ENCODE data around the gene MAMSTR. TPM values are rescaled to one million over a fixed set of nuclear protein-coding genes. Genes with fewer than 3 reads are reported as not detected.
"Not testable (repeated sequence)": the region's sequence is repeated elsewhere in the genome, so short reads cannot be mapped to it uniquely, and the experiment has no call there.

Gene MAMSTR, protein sequence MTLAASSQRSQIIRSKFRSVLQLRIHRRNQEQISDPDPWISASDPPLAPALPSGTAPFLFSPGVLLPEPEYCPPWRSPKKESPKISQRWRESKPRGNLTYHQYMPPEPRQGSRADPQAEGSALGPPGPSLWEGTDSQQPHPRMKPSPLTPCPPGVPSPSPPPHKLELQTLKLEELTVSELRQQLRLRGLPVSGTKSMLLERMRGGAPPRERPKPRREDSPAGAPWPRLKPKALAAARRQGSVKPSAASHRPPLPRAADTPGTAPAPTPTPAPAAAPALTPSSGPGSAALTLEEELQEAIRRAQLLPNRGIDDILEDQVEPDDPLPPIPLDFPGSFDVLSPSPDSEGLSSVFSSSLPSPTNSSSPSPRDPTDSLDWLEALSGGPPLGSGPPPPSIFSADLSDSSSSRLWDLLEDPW
- polyA plus RNA-seq (2013, experiment 1 of 2), result 1.1 TPM
- 0.90 TPM for polyA plus RNA-seq (2013, experiment 2 of 2)

DNA sequence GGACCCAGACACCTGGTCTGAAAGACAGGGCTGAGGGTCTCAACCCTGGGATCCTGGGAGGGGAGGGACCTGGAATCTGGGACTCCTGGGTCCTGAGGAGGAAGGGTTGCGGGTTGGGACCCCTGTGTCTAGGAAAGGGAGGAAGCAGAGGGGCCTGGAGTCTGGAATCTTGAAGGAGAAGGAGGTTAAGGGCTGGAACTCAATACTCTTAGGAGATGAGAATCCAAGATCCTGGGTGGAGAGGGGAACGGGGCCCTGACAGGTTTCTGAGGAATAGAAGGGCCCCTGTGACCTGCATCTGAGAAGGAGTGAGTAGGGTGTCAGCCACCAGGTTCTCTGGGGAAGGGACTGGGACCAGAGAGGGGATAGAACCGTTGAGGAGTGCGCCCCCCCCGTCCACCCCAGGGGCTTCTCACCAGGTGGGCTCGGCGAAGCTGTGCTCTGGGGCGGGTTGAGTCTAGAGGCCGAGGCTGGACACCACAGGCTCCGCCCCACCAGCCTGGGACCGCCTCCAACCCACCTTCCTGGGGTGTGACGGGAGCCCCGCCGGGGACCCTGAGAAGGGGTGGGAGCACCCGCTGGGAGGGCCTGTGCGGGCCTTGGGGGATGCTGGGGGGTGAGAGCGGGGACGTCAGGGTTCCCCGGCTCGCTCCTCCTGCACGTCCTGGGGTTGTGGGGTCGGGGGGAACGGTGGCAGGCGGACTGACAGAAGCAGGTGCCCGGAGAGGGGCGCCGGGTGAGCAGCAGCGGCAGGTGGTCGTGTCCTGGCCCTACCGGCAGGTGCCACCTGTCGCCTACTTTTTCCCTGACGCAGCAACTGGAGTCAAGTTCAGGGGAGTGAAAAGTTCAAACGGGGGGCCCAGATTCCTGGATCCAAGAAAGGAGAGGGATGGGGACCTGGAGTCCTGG is at the start of gene MAMSTR:
TSS of gene MAMSTR (minus strand) at position 463 of the 909 bp plus-strand sequence. CDS start 694 bp downstream, outside the sequence.
- no peak within 1 kb of the TSS for H4K91ac ChIP-seq (ENCODE audit: low read depth, low read length, poor library complexity)
- WGBS, 2 donors (ENCODE audit: extremely low coverage in 2 of 2, insufficient read length in 2 of 2, insufficient replicate concordance in 1 of 2), result no CpG with 5 or more reads among the region's 33 CpGs
- no peak within 1 kb of the TSS for H2BK12ac ChIP-seq (ENCODE audit: low read length)
- H3K14ac ChIP-seq (ENCODE audit: low read length), result peak within 1 kb of the TSS; percentile 11
- H2BK120ac ChIP-seq (ENCODE audit: low read depth, low read length), result no peak within 1 kb of the TSS
- no peak within 1 kb of the TSS for H3K4ac ChIP-seq (ENCODE audit: low read length)
- no peaks in the 10 kb centered on the region for H3K9me3 ChIP-seq (replicated peaks in 1 of 2; ENCODE audit: control insufficient read depth in 2 of 2, insufficient read depth in 1 of 2, low read depth in 1 of 2, low read length in 2 of 2)
- peak within 1 kb of the TSS; percentile 93 for H2AFZ ChIP-seq (ENCODE audit: low read length)
- no peak within 1 kb of the TSS for H3K27ac ChIP-seq (replicated peaks; ENCODE audit: low read length)
- peaks cover 28 to 31% of the 10 kb centered on the region in 2 donors for H3K4me1 ChIP-seq (ENCODE audit: control insufficient read depth in 2 of 2, insufficient read depth in 1 of 2, low read depth in 1 of 2, low read length in 2 of 2)
- H3K36me3 ChIP-seq (replicated peaks in 1 of 2; ENCODE audit: control insufficient read depth in 2 of 2, insufficient read depth in 2 of 2, low read length in 2 of 2), result no peaks in the 10 kb centered on the region
- peak within 1 kb of the TSS; percentile 79 for H2BK5ac ChIP-seq (ENCODE audit: low read length)
- DNase-seq (ENCODE audit: low spot score), result no peak
- no peak within 1 kb of the TSS for H3K4me2 ChIP-seq (ENCODE audit: insufficient read depth, low read length, poor library complexity, severe bottlenecking)
- peak within 1 kb of the TSS; percentile 29 for H3K23ac ChIP-seq (ENCODE audit: low read depth, low read length, poor library complexity)
- no peaks in the 10 kb centered on the region for H3K27me3 ChIP-seq (ENCODE audit: control insufficient read depth in 3 of 3, insufficient read depth in 3 of 3, low read depth in 1 of 3, low read length in 3 of 3)
- peak within 1 kb of the TSS; percentile 67 for H3K18ac ChIP-seq (ENCODE audit: low read length)
- no peak within 1 kb of the TSS for H4K8ac ChIP-seq (ENCODE audit: low read depth, low read length)
- H3K79me1 ChIP-seq (ENCODE audit: low read depth, low read length), result no peaks in the 10 kb centered on the region
- H3K9ac ChIP-seq (ENCODE audit: low read depth, low read length, poor library complexity), result no peak within 1 kb of the TSS
- H3K4me3 ChIP-seq (ENCODE audit: low read length in 2 of 2), result peak within 1 kb of the TSS in 1 of 2 donors; percentile 68
- peak within 1 kb of the TSS; percentile 98 for H2AK5ac ChIP-seq (ENCODE audit: low read depth, low read length)
- peak within 1 kb of the TSS; percentile 76 for H2BK15ac ChIP-seq (ENCODE audit: low read length)

DNA sequence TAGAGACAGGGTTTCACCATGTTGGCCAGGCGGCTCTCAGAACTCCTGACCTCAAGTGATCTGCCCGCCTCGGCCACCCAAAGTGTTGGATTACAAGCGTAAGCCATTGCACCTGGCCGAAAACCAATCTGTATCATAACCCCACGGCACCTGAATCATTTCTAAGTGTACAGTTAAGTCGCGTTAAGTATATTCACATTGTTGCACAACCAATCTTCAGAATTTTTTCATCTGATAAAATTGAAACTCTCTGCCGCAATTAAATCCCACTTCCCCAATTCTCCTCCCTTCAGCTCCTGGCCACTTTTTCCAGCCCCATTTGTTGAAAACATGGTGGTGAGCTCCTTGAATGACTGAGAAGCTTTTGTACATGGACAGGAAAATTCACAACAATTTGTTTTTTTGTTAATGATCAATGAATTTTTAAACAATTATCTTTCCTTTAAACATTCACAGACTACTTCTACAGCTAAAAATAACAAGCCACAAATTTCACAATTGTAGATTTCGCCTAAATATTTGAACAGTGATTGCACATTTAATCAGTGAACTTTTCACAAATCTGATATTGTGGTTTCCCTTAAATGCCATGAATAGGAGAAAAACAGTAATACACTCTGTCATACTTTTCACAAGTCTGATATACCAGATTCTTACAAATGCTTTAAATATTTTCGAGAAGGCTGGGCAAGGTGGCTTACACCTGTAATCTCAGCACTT is 49.6 kb upstream of the MAMSTR start:
- Histone ChIP-seq H3K4me3 (ENCODE audit: low read length in 2 of 2) (no peak overlapping the region), H3K79me1 (ENCODE audit: low read depth, low read length) (no peaks in the 10 kb centered on the region), H2BK120ac (ENCODE audit: low read depth, low read length) (no peak overlapping the region), H4K8ac (ENCODE audit: low read depth, low read length) (no peak overlapping the region), H2AK5ac (ENCODE audit: low read depth, low read length) (no peak overlapping the region), H3K4me2 (ENCODE audit: insufficient read depth, low read length, poor library complexity, severe bottlenecking) (no peak overlapping the region), H3K9me3 (replicated peaks in 1 of 2; ENCODE audit: control insufficient read depth in 2 of 2, insufficient read depth in 1 of 2, low read depth in 1 of 2, low read length in 2 of 2) (no peaks in the 10 kb centered on the region), H3K27me3 (ENCODE audit: control insufficient read depth in 3 of 3, insufficient read depth in 3 of 3, low read depth in 1 of 3, low read length in 3 of 3) (peaks cover 0 to 13% (median 0%) of the 10 kb centered on the region in 3 experiments), H3K4me1 (ENCODE audit: control insufficient read depth in 2 of 2, insufficient read depth in 1 of 2, low read depth in 1 of 2, low read length in 2 of 2) (no peaks in the 10 kb centered on the region), H2AFZ (ENCODE audit: low read length) (no peak overlapping the region), H3K27ac (replicated peaks; ENCODE audit: low read length) (no peak overlapping the region), H4K91ac (ENCODE audit: low read depth, low read length, poor library complexity) (no peak overlapping the region), H2BK15ac (ENCODE audit: low read length) (no peak overlapping the region), H3K23ac (ENCODE audit: low read depth, low read length, poor library complexity) (no peak overlapping the region), H3K18ac (ENCODE audit: low read length) (no peak overlapping the region), H2BK12ac (ENCODE audit: low read length) (no peak overlapping the region), H3K14ac (ENCODE audit: low read length) (no peak overlapping the region), H2BK5ac (ENCODE audit: low read length) (no peak overlapping the region), H3K36me3 (replicated peaks in 1 of 2; ENCODE audit: control insufficient read depth in 2 of 2, insufficient read depth in 2 of 2, low read length in 2 of 2) (no peaks in the 10 kb centered on the region), H3K4ac (ENCODE audit: low read length) (no peak overlapping the region), H3K9ac (ENCODE audit: low read depth, low read length, poor library complexity) (no peak overlapping the region)
- DNase-seq (ENCODE audit: low spot score), result no peak
- no CpG with 5 or more reads among the region's 11 CpGs for WGBS, 2 donors (ENCODE audit: extremely low coverage in 2 of 2, insufficient read length in 2 of 2, insufficient replicate concordance in 1 of 2)

DNA sequence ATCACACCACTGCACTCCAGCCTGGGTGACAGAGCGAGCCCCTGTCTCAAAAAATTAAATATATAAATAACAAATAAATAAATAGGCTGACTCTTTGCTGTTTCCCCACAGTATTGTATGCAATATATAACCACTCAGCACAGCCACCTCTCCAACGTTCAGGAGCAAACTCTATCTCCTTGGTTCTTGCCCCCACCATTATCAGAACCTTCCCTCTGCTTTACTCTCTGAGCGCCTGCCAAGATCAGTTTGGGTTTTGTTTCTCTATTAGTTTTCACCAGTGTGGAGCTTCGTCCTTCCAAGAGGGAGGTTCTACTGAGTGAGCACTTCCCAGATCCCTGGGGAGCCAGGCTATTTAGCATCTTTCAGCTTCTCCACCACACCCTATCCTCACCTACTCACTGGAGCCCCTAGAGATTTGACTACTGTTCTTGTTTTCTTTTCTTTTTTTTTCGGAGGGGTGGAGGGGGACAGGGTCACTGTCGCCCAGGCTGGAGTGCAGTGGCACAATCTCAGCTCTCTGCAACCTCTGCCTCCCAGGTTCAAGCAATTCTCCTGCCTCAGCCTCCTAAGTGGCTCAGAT is 48.7 kb upstream of the MAMSTR start:
- H2AK5ac ChIP-seq (ENCODE audit: low read depth, low read length); DNase-seq (ENCODE audit: low spot score): not testable (repeated sequence)

More for the DNA sequence above, 48.7 kb upstream of the MAMSTR start:
- not testable (repeated sequence) for H3K4ac ChIP-seq (ENCODE audit: low read length); H3K4me2 ChIP-seq (ENCODE audit: insufficient read depth, low read length, poor library complexity, severe bottlenecking); H3K9ac ChIP-seq (ENCODE audit: low read depth, low read length, poor library complexity); H3K79me1 ChIP-seq (ENCODE audit: low read depth, low read length); H2BK12ac ChIP-seq (ENCODE audit: low read length); H2BK5ac ChIP-seq (ENCODE audit: low read length); H3K4me3 ChIP-seq (ENCODE audit: low read length in 2 of 2); H4K8ac ChIP-seq (ENCODE audit: low read depth, low read length); H3K14ac ChIP-seq (ENCODE audit: low read length); H3K4me1 ChIP-seq (ENCODE audit: control insufficient read depth in 2 of 2, insufficient read depth in 1 of 2, low read depth in 1 of 2, low read length in 2 of 2); H4K91ac ChIP-seq (ENCODE audit: low read depth, low read length, poor library complexity); H2AFZ ChIP-seq (ENCODE audit: low read length); H3K9me3 ChIP-seq (replicated peaks in 1 of 2; ENCODE audit: control insufficient read depth in 2 of 2, insufficient read depth in 1 of 2, low read depth in 1 of 2, low read length in 2 of 2); H2BK15ac ChIP-seq (ENCODE audit: low read length); H2BK120ac ChIP-seq (ENCODE audit: low read depth, low read length); H3K23ac ChIP-seq (ENCODE audit: low read depth, low read length, poor library complexity); H3K18ac ChIP-seq (ENCODE audit: low read length); H3K27ac ChIP-seq (replicated peaks; ENCODE audit: low read length); H3K36me3 ChIP-seq (replicated peaks in 1 of 2; ENCODE audit: control insufficient read depth in 2 of 2, insufficient read depth in 2 of 2, low read length in 2 of 2)
- no CpG with 5 or more reads among the region's 6 CpGs for whole genome bisulfite sequencing, 2 donors (ENCODE audit: extremely low coverage in 2 of 2, insufficient read length in 2 of 2, insufficient replicate concordance in 1 of 2)
- H3K27me3 ChIP-seq (ENCODE audit: control insufficient read depth in 3 of 3, insufficient read depth in 3 of 3, low read depth in 1 of 3, low read length in 3 of 3), result peaks cover 0 to 17% (median 0%) of the 10 kb centered on the region in 3 experiments
